HFF-Myc (cell line): ENCODE measurements around the gene SLC1A2.

Source experiments
- DNase-seq: peaks from one replicate; pipeline ENCODE4 v3.0.0-alpha.2; 2011; ENCODE audit warnings: low read depth; ENCODE audit errors: extremely low read depth
- H3K4me3 ChIP-seq: replicated peaks from 2 replicates; pipeline ENCODE4 v1.5.1; 2011; ENCODE audit warnings: low read depth, mild to moderate bottlenecking, control low read depth, low read length
- CTCF ChIP-seq: IDR thresholded peaks from 2 replicates; pipeline ENCODE4 v1.5.1; 2012; ENCODE audit warnings: mild to moderate bottlenecking, low read depth, low read length, control low read depth; ENCODE audit errors: missing control alignments

SLC1A2 gene

GRCh38 chr11:35363246-35363801, 56.0 kb downstream of the SLC1A2 start:
- TF ChIP-seq CTCF = no peak
- no peak overlapping the region for H3K4me3 ChIP-seq
- DNase-seq = no peak

- peak; percentile 13 for TF ChIP-seq CTCF
- peak; percentile 75 for DNase-seq
- no peak overlapping the region for H3K4me3 ChIP-seq
These were observed 56.8 kb downstream of the SLC1A2 start for GRCh38 chr11:35362521-35362980.

DNA sequence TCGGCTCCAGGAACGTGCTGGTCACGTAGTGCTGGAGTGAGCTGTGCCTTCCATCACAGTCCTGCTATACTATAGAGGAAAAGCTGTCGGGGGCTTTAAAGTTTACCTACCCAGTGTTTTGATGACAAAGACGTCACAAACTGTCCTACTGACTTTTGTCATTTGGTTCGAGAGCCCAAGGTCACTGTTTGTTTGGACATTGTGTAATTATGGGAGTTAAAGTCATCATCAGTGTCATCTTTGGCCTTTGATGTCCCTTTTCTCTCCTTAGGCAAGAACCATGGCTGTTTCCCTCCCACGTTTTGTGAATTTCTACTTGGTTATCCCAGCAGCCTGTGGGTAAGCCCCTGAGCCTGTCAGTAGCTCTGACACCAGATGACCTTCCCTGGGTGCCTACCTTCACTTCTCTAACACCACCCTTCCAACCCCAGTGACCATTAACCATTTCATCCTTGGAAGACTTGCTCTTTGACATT, 59.3 kb downstream of the SLC1A2 start:
- TF ChIP-seq CTCF = no peak
- DNase-seq = no peak
- H3K4me3 ChIP-seq = no peak overlapping the region

GRCh38 chr11:35359321-35360054, 59.9 kb downstream of the SLC1A2 start:
- H3K4me3 ChIP-seq = no peak overlapping the region
- DNase-seq = no peak
- no peak for TF ChIP-seq CTCF

DNA sequence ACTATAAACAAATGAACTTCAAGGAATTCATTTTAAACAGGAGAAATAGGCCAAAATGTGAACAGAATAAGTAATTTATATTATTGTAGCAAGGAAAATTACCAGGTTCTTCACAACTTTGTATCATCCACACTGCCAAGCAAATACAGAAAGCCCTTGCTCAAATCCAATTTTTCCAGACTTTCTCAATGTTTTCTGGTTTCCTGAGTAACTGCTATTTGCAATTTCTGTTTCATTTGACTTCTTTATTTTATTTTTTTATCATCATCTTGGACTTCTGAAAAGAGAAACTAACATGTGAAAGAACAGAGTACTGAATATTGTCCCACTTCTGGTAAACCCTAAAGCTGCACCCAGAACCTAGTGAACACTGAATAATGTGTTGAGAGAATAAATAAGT, 61.0 kb downstream of the SLC1A2 start:
- no peak overlapping the region for H3K4me3 ChIP-seq
- DNase-seq = no peak
- no peak for TF ChIP-seq CTCF

DNA sequence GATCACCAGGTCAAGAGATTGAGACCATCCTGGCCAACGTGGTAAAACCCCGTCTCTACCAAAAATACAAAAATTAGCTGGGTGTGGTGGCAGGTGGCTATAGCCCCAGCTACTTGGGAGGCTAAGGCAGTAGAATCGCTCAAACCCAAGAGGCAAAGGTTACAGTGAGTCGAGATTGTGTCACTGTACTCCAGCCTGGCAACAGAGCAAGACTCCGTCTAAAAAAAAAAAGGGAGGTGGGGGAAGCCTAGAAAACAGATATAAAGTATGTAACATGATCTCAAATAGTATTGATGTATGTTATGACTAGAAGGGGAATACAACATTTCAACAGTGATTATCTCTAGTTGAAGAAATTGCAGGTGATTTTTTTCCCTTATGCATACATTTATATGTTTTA, 61.4 kb downstream of the SLC1A2 start:
- no peak for TF ChIP-seq CTCF
- DNase-seq = no peak
- no peak overlapping the region for H3K4me3 ChIP-seq
